ENCODE results near the gene HECW1. TPM values are rescaled to one million over a fixed set of nuclear protein-coding genes. Genes with fewer than 3 reads are reported as not detected.
"Not testable (repeated sequence)": the region's sequence is repeated elsewhere in the genome, so short reads cannot be mapped to it uniquely, and the experiment has no call there.

The HECW1 gene
- total RNA-seq, 1 donor from 2014 or later = 0.51 TPM

DNA sequence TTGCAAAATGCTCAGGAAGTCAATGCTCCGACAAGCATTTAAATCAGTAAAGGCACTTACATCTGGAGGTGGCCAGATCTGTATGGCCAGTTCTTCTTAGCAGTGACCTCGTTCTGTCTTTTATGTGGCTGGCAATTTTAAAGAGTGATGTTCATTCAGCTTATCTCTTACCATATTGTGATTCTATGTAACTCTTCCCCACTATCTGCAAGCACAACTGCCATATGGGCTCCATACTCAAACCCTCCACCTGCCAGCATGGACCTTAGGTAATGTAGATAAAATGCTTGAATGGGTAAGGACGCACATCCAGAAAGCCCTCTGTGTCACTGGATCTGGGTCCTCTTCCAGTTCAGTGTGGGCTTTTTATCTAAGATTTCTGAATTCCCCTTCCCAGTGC is 428.0 kb downstream of the HECW1 start:
- no peak for DNase-seq

DNA sequence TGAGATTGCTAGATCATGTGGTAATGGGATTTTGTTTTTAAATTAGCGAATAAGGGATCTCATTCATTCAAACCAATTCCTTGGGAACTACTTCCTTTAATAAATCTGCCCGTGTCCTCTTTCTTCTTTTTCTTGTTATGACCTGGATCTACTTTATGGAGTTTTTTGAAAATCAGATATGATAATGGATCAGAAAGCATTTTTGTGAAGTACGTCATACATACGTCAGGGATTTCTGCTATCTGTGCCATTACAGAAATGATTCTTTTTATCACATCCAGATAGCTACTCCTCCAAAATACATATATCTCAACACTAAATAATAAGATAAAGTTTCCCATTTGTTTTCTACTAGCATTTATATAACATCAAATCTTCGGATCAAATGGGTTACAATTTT is 430.3 kb downstream of the HECW1 start:
- no peak for DNase-seq

DNA sequence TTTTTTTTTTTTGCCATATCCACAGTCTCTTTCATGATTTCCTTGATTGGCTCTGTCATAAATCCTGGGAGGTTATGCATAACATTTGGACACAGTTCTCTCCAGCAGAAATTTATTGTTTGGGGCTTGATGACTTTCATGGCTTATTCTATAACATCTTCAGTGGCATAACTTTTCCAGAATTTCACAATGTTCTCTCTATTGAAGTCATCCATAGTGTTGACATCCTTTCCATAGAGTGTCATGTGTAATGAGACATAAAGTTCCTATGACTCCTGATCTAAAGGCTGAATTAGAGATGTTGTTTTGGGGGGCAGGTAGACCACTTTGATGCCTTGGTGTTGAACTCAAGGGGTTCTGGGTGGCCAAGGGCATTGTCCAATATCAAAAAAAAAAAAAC is 433.8 kb downstream of the HECW1 start:
- DNase-seq = no peak

DNA sequence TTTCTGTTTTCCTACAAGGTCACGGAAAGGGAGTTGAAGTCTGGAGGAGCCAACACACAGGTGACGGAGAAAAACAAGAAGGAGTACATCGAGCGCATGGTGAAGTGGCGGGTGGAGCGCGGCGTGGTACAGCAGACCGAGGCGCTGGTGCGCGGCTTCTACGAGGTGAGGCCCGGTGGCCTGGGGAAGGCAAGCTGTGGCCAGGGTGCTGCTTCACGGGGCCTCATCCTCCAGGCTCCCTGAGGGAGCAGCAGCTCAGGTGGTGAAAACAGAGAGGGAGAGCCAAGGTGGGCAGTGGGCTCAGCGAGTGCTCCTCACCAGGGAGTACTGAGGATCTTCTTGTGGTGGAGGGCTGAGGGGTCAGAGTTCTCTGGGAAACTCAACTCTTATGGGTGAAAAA is 438.0 kb downstream of the HECW1 start:
- no peak for DNase-seq

DNA sequence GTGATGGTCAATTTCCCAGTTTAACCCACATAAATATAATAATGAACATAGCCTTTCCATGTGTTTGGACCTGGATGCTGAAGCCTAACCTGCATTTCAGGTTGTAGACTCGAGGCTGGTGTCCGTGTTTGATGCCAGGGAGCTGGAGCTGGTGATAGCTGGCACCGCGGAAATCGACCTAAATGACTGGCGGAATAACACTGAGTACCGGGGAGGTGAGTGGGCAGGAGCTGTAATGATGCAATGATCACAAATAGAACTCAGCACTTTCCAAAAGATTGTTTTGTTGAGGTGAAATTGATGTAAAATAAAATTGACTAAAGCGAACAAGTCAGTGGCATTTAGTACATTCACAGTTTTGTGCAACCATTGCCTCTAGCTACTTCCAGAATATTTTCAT is 439.7 kb downstream of the HECW1 start:
- DNase-seq = no peak

DNA sequence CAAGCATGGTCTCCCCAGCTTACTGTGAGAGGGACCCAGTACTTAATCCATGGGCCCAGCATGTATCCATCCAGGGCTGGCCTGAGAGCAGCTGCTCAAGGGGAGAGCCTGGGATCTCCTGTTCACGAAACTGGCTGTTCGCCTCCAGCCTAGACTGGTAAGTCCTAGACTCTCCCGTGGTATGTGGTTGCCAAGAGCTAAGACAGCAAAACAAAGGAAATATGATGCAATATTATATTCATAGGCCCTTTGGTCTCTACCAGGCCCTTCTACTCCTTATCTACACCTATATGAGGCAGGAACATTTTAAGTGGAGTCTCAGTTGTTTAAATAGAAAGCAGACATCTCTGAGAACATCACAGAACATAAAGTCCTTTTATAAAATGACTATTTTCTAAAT is 441.6 kb downstream of the HECW1 start:
- DNase-seq = peak; percentile 24

DNA sequence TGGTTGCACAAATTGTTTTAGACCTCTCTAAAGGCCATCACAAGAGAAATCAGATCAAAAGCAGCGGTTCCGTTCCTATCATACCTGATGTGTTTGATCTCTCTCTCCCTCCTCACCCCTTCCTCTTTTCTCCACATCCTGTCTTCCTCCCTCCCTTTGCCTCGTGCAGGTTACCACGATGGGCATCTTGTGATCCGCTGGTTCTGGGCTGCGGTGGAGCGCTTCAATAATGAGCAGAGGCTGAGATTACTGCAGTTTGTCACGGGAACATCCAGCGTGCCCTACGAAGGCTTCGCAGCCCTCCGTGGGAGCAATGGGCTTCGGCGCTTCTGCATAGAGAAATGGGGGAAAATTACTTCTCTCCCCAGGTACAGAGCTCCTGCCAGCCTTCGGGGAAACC is 442.0 kb downstream of the HECW1 start:
- DNase-seq = no peak

DNA sequence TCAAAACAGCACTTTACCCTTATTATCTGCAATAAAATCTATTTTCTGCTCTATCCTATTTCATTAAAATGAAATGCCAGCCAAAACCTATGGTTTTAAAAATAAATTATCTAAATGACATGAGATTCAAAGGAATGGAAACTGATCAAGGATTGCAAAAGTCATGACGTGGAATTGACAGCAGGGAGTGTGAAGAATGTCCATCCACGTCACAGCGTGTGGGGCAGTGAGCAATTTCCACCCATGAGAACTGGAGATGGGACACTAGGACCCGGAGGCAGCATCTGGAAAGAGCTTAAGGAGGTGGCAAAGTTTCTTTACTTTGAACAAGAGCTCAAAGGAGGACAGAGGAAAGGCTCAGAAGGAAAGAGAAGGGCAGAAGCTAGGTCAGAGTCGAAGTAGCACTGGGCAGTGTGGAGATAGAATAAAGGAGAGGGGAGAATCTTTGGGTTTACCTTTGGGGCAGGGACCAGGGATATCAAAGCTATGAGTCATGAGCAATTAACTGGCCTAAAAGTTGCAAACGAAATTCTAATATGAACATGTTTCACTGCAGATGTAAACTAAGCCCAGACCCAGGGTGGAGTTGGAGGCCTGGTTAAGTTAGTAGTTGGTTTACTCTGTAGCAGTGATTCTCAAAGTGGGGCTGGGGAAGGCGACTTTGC is 445.5 kb downstream of the HECW1 start:
- DNase-seq = no peak

DNA sequence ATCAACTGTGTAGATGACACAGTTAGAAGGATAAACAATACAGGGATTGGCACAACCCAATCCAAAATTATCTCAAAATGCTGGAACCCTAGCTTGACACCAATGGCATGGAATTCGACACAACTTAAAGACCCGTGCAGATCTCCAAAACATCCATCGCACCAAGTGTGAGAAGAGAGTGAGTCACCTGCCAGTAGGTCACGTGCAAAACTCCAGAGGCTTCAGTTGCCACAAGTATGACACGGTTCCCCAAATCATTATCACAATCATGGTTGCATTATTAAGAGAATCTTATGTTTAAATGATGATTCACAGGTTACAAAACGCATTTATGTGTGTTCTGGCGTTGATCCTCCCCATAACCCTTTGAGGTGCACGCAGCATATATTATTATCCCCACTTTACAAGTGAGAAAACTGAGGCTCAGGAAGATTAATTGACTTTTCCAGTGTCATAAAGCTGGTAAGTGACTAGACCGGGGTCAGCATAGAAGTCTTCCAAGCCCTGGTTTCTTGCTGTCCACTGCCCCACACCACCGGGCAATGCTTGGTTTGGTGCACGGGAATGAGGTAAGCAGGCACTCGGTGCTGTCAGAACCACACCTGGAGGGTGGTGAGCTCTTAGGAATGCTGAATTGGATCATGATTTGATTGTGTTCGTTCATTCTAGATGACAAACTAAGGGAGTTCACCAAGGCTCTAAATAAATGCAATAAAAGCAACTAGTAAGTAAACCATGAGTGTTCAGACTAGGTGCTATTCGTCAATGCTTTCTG is 446.9 kb downstream of the HECW1 start:
- no peak for DNase-seq

DNA sequence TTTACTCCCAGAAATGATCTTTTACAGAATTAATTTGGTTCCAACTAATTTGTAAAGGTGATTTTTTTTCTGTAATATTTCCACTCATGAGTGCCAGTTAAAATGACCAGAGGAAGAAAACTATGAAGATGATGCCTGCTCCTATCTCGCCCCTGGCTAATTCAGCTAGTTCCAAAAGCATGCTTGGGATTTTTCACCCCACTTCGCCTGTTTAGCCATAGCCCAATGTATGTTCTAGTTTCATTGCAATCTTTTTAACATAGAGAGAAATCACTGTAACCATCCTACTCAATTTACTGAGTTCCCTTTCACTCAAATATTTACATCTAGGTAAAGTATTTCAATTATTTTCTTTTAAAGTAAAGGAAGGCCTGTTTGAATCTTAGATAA is 447.5 kb downstream of the HECW1 start:
- no peak for DNase-seq

DNA sequence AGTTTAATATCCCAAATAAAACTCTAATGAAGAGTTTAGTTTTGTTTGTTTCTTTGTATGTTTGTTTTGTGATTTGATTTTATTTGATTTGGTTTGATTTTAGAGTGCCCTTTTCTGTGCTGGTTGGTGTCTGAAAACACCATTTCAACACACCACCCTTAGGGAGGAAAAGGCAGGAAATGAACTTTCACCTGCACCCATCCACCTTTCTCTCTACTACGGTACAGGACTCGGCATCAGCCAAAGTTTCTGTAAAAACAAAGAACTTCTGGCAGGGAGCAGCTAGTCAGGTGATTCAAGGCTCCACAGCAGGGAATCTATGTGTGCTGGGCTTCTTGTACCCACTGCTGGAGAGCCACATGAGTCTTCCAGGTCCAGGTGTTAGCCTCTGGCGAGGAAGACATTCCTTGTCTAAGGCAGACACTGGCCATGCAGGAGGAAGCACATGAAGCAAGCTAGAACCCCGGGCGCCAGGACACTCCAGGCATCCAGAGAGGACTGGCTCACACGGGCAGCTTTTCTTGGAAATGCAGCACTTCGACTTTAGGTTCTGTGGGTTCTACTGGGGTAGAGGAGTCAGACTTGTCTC is 448.4 kb downstream of the HECW1 start:
- no peak for DNase-seq

DNA sequence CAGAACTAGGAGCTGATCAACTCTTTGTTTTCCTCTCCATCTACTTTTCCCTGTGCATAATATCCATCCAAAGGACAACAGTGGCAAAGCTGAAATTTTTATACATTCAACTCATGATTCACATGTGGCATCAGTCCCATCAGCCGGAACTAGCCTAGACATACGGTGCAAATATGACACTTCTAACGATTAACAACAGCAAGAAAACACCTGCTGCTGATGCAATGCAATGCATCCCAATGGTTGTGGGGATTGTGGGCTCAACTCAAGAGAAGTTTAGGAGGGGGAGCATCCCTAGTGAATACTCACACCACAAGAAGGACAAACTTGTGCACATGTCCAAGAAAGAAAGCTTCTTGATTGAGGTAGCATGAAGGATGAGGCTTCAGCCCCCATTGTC is 449.9 kb downstream of the HECW1 start:
- DNase-seq = no peak

DNA sequence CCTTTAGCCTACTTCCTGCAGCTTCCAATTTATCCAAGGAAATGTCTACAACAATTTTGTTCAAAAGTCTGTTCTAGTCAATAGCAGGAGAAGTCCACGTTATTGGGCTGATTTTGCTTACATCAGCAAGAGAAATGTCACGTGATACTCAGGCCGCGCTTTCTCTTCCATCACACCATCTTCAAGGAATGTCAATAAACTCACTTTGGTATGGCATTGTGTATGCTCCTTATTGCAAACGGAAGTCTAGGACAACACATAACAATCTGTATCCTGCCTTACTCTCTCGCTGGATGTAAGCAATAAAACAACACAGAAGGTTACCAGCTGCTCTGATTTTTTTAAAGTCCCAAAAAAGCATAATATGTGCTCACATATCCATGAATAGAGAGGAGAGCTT is 453.3 kb downstream of the HECW1 start:
- DNase-seq = no peak

DNA sequence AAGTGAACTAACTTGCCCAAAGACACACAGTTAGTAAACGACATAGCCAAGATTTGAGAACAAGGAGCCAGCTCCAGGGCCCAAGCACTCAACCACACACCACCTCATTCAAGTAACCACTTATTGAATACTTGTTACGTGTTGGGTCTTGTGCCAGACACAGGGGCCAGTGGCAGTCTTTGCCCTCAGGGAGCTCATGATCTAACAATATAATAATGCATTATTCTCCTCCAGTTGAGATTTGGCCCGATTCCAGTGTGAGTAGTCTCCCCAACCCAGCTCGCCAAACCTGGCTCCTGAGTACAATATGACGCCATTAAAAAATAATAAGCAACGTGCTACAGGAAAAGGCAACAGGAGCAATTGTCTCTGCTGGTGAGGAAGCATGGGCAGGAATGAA is 456.1 kb downstream of the HECW1 start:
- no peak for DNase-seq

DNA sequence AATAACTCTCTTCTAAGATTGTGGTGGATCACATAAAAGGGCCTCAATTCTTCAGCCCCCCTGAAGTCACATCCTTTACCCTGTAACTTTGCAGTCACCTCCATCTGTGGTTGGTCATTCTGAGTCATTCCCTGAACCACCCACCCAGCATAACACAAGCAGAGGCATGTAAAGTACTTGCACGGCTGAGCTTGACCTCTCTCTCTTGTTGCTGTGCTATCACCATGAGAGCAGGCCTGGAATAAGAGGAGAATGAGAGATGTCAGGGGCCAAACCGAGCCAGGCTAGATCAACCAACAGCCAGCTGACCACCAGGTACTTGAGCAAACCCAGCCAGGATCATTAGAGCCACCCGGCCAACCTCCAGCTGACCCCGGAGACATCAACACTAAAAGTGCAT is 457.0 kb downstream of the HECW1 start:
- DNase-seq = no peak

DNA sequence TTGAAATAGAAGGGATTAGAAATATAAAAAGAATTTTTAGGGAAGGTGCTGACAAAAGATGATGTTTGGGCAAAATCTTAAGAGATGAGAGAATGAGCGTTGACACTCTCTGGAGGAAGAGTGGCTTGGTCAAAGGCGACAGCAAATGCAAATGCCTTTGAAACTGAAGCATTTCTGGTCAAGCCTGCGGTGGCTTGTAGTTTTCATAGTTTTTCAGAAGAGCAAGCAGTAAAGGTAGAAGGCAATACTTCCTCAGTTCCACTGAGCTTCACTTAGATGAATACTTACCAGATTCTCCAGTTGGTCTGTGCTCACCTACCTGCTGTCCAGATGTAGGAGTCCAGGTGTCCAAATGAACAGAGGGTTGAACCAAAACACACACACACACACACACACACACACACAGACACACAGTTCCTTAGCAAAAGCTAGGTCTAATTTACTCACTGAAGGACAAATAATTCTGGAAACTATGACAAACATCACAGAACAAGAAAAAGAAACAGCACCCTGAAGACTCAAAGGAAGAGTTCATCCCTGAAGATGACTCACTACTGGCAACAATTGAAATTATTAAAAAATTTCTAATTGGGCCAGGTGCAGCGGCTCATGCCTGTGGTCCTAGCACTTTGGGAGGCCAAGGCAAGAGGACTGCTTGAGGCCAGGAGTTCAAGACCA is 458.4 kb downstream of the HECW1 start:
- DNase-seq = no peak

DNA sequence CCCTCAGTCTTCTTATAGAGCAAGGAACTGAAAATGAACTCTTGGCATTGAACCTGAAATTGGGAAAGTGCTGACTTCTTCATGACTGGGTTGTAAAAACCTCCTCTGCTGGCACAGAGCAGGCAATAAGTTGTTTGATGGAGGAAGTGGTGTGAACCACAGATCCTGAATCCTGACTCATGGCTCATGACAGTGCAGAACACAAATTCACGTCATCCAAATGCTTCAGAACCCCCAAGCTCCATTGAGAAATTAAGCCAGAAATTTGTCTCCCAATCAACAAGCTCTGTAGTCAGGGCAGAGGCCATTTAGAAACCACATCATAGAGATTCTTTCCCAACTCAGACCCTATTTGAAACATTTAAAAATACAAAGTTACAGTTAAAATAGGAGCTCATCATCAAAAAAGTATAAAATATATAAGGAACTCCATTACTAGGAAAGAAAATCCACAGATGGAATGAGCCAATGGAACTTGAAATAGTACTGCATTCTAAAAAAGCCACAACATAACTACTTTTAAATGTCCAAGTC is 460.1 kb downstream of the HECW1 start:
- peak; percentile 17 for DNase-seq

DNA sequence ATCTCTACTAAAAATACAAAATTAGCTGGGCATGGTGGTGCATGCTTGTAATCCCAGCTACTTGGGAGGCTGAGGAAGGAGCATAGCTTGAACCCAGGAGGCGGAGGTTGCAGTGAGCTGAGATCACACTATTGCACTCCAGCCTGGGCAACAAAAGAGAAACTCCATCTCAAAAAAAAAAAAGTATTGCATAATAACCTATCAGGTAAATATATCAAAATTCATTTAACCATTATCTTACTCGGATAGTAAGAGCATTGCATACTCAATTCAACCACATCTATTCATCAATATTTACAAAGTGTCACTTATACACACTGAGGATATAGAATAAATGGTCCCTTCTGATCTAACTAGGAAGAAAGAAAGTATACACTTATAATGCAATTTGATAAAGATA is 461.4 kb downstream of the HECW1 start:
- DNase-seq = not testable (repeated sequence)

DNA sequence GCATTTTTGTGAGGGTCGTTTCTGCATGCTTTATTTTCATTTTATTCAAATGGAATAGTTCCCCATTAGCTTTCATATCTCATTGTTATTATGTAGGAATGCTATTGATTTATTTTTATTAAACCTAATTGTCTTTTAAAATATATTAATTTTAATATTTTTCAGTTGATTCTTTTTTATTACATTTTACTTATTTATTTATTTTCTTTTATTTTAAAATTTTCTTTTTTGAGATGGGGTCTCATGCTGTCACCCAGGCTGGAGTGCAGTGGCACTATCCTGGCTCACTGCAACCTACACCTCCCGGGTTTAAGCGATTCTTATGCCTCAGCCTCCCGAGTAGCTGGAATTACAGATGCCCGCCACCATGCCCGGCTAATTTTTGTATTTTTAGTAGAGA is 463.1 kb downstream of the HECW1 start:
- no peak for DNase-seq

DNA sequence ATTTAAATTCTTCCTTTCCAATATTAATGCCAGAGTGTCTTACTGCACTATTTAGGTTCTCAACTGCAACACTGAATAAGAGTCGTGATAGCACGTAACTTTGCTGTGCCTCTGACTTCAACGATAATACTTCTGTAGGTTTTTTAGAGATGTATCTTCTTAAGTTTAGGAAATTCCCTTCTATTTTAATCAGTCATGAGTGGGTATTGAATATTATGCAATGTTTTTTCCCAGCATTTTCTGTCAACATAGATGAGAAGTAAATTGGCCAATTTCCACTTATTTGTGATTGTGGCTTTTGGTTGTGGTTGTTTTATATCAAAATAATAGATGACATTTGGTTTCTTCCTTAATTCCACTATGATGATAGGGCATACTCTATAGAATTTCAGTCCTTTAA is 463.8 kb downstream of the HECW1 start:
- no peak for DNase-seq

DNA sequence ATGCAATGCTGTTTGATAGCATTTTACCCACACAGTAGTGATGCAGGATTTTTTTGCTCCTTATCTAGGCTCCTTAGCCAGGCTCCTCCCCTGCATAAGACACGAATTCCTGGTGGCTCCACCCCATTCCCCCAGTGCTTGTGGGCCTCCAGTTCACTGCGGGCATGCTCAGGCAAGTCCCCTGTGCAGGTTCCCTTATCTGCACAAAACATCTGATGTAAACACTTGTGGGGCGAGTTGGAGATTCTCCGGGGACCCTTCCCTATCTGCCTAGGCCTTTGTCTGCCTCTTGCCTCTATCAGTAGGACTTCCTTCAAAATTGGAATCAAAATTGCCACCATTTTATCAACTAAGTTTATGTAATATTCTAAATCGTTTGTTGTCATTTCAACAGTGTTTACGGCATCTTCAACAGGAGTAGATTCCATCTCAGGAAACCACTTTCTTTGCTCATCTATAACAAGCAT is 465.1 kb downstream of the HECW1 start:
- no peak for DNase-seq

DNA sequence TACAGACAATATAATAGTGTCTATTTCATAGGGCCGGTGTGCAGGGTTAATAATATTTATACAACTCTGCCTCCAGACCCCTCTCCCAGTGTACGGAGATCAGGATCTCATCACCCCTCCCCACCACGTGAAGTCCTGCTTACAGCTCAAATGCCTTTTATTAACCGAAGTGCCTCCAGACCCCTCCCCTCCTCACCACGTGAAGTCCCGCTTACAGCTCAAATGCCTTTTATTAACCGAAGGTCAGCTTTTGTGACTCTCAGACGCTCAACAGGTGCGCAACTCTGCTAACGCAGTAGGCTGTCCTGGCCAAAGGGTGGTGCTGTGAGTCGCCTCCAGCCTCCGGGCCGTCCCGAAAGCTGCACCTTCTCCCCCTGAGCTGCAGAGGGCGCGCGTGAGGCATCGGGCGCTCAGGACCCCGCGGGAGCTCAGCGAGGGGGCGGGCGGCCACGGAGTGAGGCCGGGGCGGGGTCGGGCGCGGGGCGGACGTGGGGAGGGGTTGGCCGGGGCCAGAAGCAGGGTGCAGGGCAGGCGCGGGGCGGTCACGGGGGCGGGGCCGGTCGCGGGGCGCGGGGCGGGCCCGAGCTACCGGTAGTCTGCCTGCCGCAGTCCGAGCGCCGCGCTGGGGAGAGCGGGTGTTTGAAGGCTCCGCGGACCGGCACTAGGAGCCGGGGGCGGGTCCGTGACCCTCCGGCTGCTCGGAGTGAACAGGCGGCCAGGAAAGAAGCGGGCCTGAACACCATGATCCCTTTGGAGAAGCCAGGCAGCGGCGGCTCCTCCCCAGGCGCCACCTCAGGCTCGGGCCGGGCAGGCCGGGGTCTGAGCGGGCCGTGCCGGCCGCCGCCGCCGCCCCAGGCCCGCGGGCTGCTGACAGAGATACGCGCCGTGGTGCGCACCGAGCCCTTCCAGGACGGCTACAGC is 470.3 kb downstream of the HECW1 start, which contains the start of gene STK17A:
STK17A (plus strand) TSS at position 606 of the 921 bp plus-strand sequence; CDS start at position 742, 136 bp downstream.
- peak; percentile 97 for DNase-seq
